B cell (primary cell): ENCODE results near the gene SUGP1. TPM values are rescaled to one million over a fixed set of nuclear protein-coding genes. Genes with fewer than 3 reads are reported as not detected.

Experiments
- ATAC-seq: fragments of 200-7000 bp; cut with Tn5 transposase; one replicate; pipeline ENCODE4 v1.10.0; 2021; ENCODE audit warnings: low read depth, mild to moderate bottlenecking, moderate number of reproducible peaks, moderate library complexity
- CTCF ChIA-PET: fragments of 350-600 bp; sonication (Branson Sonifier 250); formaldehyde crosslinking; loops from one replicate; lab custom pipeline; 2021; ENCODE audit warnings: antibody characterized with exemption, inconsistent platforms; lab: Charles Lee
- POLR2A ChIA-PET: fragments of 350-600 bp; sonication (Branson Sonifier 250); formaldehyde crosslinking; loops from one replicate; lab custom pipeline; 2021; ENCODE audit warnings: antibody characterized with exemption; lab: Charles Lee
- DNase-seq: peaks from one replicate; pipeline ENCODE4 v3.0.0; 2013
- H2AFZ ChIP-seq: 2 replicates; pipeline ENCODE4 v1.6.1; 2012; ENCODE audit warnings: mild to moderate bottlenecking, low read depth, low read length; ENCODE audit not compliant: insufficient read depth, poor library complexity, severe bottlenecking
- H3K27ac ChIP-seq, 2 donors: 1 replicate in 1 of 2; 2 replicates in 1 of 2; pipeline ENCODE4 v1.5.1; 2012 to 2013; ENCODE audit warnings: low read length in 2 of 2, mild to moderate bottlenecking in 2 of 2, moderate library complexity in 1 of 2
- H3K27me3 ChIP-seq, 4 experiments: fragments of 200-600 bp in 1 of 4; sonication (generic) in 1 of 4; replicated peaks in 1 of 4; 1 replicate in 2 of 4; 2 replicates in 2 of 4; pipeline versions ENCODE4 v1.6.1 to v1.7.0; 2013 to 2016; ENCODE audit warnings: low read length in 3 of 4, mild to moderate bottlenecking in 2 of 4, mixed read lengths in 1 of 4, moderate library complexity in 1 of 4; ENCODE audit not compliant: insufficient read depth in 4 of 4, control insufficient read depth in 3 of 4; ENCODE audit errors: control extremely low read depth in 1 of 4
- H3K36me3 ChIP-seq, 2 experiments: replicated peaks in 1 of 2; 1 replicate in 1 of 2; 2 replicates in 1 of 2; pipeline versions ENCODE4 v1.6.1 to v1.7.1; 2013; ENCODE audit warnings: low read length in 1 of 2; ENCODE audit not compliant: insufficient read depth in 2 of 2, control insufficient read depth in 1 of 2; ENCODE audit errors: control extremely low read depth in 1 of 2, extremely low read depth in 1 of 2
- H3K4me1 ChIP-seq, 2 donors: fragments of 200-600 bp in 1 of 2; sonication (generic) in 1 of 2; 1 replicate in 1 of 2; 2 replicates in 1 of 2; pipeline versions ENCODE4 v1.5.1 to v1.6.1; 2013 to 2017; ENCODE audit warnings: low read length in 2 of 2; ENCODE audit not compliant: control insufficient read depth in 2 of 2, insufficient read depth in 2 of 2
- H3K4me2 ChIP-seq: replicated peaks from 2 replicates; pipeline ENCODE3; 2012; ENCODE audit warnings: mild to moderate bottlenecking, low read depth, low read length; ENCODE audit not compliant: poor library complexity, severe bottlenecking
- H3K4me3 ChIP-seq, 5 experiments: fragments of 200-600 bp in 1 of 5; sonication (generic) in 1 of 5; 1 replicate in 3 of 5; 2 replicates in 2 of 5; pipeline versions ENCODE4 v1.5.1 to v1.7.0; 2011 to 2016; ENCODE audit warnings: low read length in 4 of 5, mild to moderate bottlenecking in 4 of 5, low read depth in 2 of 5, control low read depth in 1 of 5, moderate library complexity in 1 of 5; ENCODE audit not compliant: insufficient read depth in 1 of 5; ENCODE audit errors: control extremely low read depth in 1 of 5, extremely low read depth in 1 of 5
- H3K79me2 ChIP-seq: fragments of 200-600 bp; sonication (generic); one replicate; pipeline ENCODE4 v1.6.0; 2016; ENCODE audit warnings: low read length; ENCODE audit not compliant: control insufficient read depth, insufficient read depth
- H3K9ac ChIP-seq: fragments of 200-600 bp; sonication (generic); 2 replicates; pipeline ENCODE4 v1.6.1; 2017; ENCODE audit warnings: mild to moderate bottlenecking, low read length, moderate library complexity
- H3K9me3 ChIP-seq, 3 donors: one replicate each; pipeline versions ENCODE4 v1.6.1 to v1.7.1; 2013; ENCODE audit warnings: low read length in 2 of 3; ENCODE audit not compliant: control insufficient read depth in 2 of 3, insufficient read depth in 1 of 3; ENCODE audit errors: control extremely low read depth in 1 of 3
- H4K20me1 ChIP-seq: 2 replicates; pipeline ENCODE4 v1.6.0; 2012; ENCODE audit warnings: mild to moderate bottlenecking, low read length; ENCODE audit not compliant: insufficient read depth, control insufficient read depth, poor library complexity, severe bottlenecking
- H3K27ac Mint-ChIP-seq: one replicate; pipeline ENCODE4 v1.8.0; 2021; ENCODE audit warnings: mixed read lengths
- H3K27me3 Mint-ChIP-seq: one replicate; pipeline ENCODE4 v1.8.0; 2021; ENCODE audit warnings: mixed read lengths
- H3K4me1 Mint-ChIP-seq: one replicate; pipeline ENCODE4 v1.8.0; 2021; ENCODE audit warnings: mixed read lengths
- H3K4me3 Mint-ChIP-seq: one replicate; pipeline ENCODE4 v1.8.0; 2021; ENCODE audit warnings: mixed read lengths
- H3K9me3 Mint-ChIP-seq: one replicate; pipeline ENCODE4 v1.8.0; 2022; ENCODE audit warnings: mixed read lengths; ENCODE audit not compliant: insufficient read depth
- CTCF ChIP-seq: fragments of 200-600 bp; IDR thresholded peaks from one replicate; pipeline ENCODE4 v1.8.0; 2022; ENCODE audit warnings: antibody characterized with exemption, mild to moderate bottlenecking
- EZH2 ChIP-seq: IDR thresholded peaks from 2 replicates; pipeline ENCODE4 v1.6.1; 2012; ENCODE audit warnings: borderline replicate concordance, low read depth, mild to moderate bottlenecking, moderate library complexity, low read length; ENCODE audit not compliant: insufficient read depth, poor library complexity, severe bottlenecking
- WGBS: methylation state at CpG from one replicate; pipeline ENCODE4 v1.1.5; 2013; ENCODE audit warnings: missing lambda C conversion rate; ENCODE audit not compliant: insufficient coverage; 5-methylcytosine and 5-hydroxymethylcytosine counted together
- intact Hi-C: fragments of 100-400 bp; cut with micrococcal nuclease; formaldehyde crosslinking; loops from one replicate; pipeline ENCODE4 v1.10.0; 2022
- polyA plus RNA-seq: library from polyadenylated mRNA; depleted of rRNA; stranded (reverse); fragments of >200 nt; gene quantifications from 2 replicates; pipeline ENCODE4 v1.2.3, GENCODE V29; 2012
- total RNA-seq, 2 donors: library from RNA; stranded (reverse); fragments of 120-200 nt in 1 of 2; gene quantifications; 1 replicate in 1 of 2; 2 replicates in 1 of 2; pipeline versions ENCODE4 v1.2.3 to v1.2.4, GENCODE V29; 2013 to 2022

The SUGP1 gene
- total and polyA plus RNA-seq, 2 donors (not counting 1 experiment from before 2014, with no cell fraction given): 61.3 to 86.9 TPM

- peaks cover 10% of the 10 kb centered on the region for H3K79me2 ChIP-seq
- POLR2A ChIA-PET: no interaction called here
These were observed 24.9 kb upstream of the SUGP1 start for GRCh38 chr19:19345232-19345631.

GRCh38 chr19:19343762-19344161 is 23.5 kb upstream of the SUGP1 start:
- Histone ChIP-seq H3K9me3 (no peaks in the 10 kb centered on the region), H3K4me3 (no peak overlapping the region), H3K4me1 (no peaks in the 10 kb centered on the region), H3K36me3 (peaks cover 0 to 79% of the 10 kb centered on the region in 2 experiments), H2AFZ (no peak overlapping the region), H3K4me2 (no peak overlapping the region), H3K27ac (no peak overlapping the region), H3K79me2 (peaks cover 13% of the 10 kb centered on the region), H4K20me1 (no peaks in the 10 kb centered on the region), H3K27me3 (no peaks in the 10 kb centered on the region), H3K9ac (no peak overlapping the region)
- POLR2A ChIA-PET: no interaction called here
- no peak overlapping the region for H3K27ac Mint-ChIP-seq
- H3K27me3 Mint-ChIP-seq: no peaks in the 10 kb centered on the region
- H3K4me3 Mint-ChIP-seq: no peak overlapping the region
- CTCF ChIA-PET: no interaction called here
- no peak for DNase-seq
- 90% methylated on average over 12 of the region's 14 CpGs for WGBS
- no peak for TF ChIP-seq EZH2
- H3K9me3 Mint-ChIP-seq: no peaks in the 10 kb centered on the region
- ATAC-seq: no peak
- no peaks in the 10 kb centered on the region for H3K4me1 Mint-ChIP-seq
- intact Hi-C loops: no loop called here

More at GRCh38 chr19:19345232-19345631, 24.9 kb upstream of the SUGP1 start:
- no peak for DNase-seq
- ATAC-seq: no peak
- Mint-ChIP-seq H3K27ac (no peak overlapping the region), H3K27me3 (no peaks in the 10 kb centered on the region), H3K9me3 (no peaks in the 10 kb centered on the region), H3K4me3 (no peak overlapping the region), H3K4me1 (no peaks in the 10 kb centered on the region)
- Histone ChIP-seq H3K9me3 (no peaks in the 10 kb centered on the region), H3K4me1 (no peaks in the 10 kb centered on the region), H2AFZ (no peak overlapping the region), H3K9ac (no peak overlapping the region), H3K36me3 (peaks cover 0 to 89% of the 10 kb centered on the region in 2 experiments), H3K4me3 (no peak overlapping the region), H3K27me3 (no peaks in the 10 kb centered on the region), H3K4me2 (no peak overlapping the region), H4K20me1 (no peaks in the 10 kb centered on the region), H3K27ac (no peak overlapping the region)
- WGBS: 97% methylated on average over 21 of the region's 21 CpGs
- CTCF ChIA-PET: no interaction called here
- intact Hi-C loops: no loop called here
- TF ChIP-seq EZH2: no peak
- no peak for TF ChIP-seq CTCF
